HPDE6-E6E7 (cell line): ENCODE data around the gene PXYLP1.

Experiments used
- DNase-seq: peaks from one replicate; pipeline ENCODE4 v3.0.0; 2011; ENCODE audit warnings: missing footprints; ENCODE audit errors: extremely low spot score

PXYLP1 gene

DNA sequence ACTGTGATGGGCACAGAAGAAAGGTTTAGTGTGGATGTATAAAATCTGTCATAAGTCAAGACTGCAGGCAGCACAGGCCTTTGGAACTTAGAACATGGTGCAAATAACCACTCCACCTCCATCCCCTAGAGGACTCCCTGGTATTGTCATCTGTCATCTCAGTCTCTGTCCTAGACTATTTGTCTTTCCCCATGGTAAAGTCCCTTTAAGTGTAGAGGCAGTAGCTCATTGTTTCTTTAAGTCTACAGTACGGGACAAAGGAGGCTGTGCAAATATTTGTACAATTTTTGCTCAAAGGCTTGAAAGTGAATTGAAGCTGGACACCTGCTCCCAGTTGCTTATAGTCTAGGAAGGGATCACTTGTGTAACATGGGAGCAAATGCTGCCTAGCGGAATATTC is 3.2 kb upstream of the PXYLP1 start:
- DNase-seq, result no peak

DNA sequence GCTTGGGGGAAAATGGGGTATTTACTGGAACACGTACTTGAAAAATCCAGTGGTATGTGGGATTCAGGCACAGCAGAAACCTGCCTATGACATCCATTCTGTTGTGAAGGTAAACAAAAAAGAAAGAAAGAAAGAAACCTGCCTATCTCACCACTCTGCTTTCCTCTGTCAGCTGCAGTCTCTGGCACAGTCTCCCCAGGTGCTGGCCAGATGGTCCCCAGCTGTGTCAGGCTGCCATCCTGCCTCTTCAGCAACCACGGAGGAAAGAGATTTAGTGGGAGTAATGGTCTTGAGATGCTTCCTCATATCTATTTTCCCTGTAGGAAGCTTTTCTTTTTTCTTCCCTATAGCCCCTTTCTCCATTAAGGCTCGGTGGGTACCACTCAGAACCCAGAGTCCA is 2.5 kb upstream of the PXYLP1 start:
- DNase-seq, result no peak

DNA sequence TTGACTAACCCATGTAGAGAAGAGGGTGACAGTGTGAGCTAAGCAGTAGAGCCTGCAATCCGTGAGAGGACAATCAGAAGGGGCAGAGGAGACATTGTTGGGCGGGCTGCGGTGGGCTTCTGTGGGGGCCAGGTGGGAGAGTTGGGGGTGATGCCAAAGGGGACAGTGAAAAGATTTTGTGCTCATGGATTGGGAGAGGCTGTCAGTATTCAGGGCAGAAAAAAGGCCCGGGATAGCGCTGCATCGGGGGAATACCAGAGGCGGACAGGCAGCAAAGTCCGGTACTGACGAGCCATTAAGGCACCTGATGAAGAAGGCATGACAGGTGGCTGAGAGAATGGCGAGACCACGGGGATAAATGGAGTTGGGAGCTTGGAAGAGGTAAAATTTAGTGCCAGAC is 1.3 kb upstream of the PXYLP1 start:
- no peak for DNase-seq

DNA sequence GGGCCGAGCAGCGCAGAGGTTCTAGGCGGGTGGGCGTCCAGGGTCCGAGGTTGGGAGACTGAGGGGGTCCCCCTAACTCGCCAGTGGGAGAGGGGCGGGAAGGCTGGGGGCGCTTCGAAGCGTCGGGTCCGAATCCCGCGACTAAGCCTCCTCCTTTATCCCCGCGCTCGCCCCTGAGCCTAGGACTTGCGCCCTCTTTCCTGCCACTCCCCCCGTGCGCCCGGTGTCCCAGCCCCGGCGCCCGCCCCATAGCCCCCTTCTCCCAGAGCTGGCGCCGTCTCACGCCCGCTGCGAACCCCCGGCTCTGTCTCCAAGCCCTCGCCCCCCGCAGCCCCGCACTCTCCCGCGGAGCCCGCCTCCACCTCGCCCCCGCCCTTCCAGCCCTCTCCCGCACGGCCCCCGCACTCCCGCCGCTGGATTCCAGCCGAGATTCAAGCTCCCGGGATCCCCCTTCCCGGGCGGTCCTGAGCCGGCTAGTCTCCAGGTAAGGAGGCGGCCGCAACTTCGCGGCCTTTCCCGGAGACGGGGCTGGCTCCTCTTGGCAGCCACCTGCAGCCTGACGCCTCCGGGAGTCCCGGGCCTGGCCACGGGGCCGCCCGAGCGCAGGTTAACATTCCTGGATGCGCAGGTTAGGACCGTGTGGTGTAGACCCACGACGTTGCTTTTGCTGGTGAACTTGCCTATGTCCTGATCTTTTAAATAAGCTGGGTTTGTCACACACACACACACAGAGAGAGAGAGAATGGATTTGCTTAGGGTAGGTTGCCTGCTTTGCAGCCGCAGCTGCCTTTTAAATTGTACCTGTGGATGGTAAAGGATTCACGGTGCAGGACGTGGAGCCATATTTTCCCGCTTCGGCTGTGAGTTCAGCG is 563 bp downstream of the PXYLP1 start:
- DNase-seq, result peak; percentile 49

DNA sequence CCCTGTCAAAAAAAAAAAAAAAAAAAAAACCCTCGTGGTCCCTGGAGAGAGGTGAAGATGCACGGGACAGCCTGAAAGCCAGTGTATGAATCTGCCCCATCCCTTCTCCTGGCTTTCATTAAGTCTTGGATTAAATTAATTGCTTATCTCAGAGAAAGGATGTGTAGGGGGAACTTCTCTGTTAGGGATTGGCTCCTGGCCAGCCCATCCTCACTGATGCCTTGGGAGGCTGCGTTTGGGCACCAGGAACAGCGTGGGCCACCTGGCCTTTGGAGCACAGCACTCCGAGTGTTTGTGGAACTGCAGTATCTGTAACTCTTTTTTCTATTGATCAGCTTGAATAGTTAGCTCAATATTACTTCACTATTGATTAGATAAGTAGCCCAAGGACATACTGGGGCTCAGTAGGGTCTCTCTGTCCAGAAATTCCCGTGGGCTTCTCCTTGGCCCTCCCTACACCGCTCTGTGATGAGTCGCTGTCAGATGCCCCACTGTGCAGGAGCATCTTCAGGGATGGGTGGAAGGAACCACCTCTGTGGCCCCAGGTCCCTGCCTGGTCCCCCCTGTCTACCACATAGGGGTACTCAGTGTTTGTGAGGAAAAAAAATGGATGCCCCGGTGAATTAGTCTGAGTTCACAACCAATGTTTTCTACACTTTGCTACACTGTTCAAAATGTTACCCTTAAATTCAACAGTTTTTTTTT is 2.0 kb downstream of the PXYLP1 start:
- no peak for DNase-seq

DNA sequence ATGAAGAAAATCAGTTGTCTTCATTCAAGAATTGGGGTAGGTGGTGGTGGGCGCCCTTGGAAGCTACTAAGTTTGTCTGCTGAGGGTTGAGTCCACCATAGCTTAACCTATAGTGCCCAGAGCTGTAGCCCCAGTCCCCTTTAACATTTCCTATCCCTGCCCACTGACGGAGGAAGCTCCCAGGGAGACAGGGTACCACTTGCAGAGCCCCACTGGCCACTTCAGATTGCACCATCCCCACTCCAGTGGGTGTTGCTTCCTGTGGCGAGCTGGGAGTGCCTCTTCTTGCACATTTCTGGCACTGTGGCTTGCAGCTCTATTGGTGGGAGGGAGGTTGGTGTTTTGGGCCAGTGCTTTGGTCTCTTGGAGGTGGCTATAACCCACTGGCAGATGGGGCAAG is 2.7 kb downstream of the PXYLP1 start:
- DNase-seq, result no peak

DNA sequence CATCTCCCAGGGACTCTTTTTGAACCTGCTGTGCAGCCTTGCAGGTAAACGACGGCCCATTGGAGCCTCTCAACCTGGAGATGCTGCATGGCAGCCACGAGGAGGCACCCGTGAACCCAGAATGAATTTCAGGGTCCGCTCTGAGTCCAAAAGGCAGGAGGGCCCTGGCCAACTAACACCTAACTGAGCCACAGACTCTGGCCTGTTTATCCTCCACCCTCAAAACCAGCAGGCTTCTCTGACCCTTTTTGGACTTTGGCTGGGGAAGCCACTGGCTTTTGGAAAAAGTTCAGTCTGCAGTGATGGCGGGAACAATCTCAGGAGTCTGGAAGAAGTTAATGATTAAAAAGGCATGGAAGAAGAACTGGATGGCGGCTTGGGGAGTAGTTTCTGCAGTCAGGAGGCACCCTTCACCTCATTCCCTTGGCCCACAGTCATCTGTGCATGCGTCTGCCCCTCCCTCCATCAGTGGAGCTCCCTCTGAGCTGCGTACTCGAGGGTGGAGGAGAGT is 4.1 kb downstream of the PXYLP1 start:
- no peak for DNase-seq

DNA sequence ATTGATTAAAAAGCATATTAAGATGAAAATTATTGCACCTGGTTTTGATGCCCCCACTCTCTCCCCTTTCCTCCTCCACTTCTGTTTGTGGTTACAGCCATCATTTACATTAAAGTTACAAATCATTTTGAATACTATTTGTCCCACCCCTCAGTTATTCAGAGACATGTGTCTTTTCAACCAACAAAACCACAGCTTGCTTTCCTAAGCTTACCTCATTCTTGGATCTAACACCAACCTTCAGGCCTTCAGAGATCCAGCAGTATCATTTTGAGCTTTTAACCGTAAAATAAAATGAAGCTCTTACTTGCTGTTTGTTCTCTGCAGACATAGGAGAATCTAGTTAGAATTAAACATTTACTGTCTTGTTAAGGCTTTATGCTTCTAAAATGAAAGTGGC is 4.7 kb downstream of the PXYLP1 start:
- no peak for DNase-seq

DNA sequence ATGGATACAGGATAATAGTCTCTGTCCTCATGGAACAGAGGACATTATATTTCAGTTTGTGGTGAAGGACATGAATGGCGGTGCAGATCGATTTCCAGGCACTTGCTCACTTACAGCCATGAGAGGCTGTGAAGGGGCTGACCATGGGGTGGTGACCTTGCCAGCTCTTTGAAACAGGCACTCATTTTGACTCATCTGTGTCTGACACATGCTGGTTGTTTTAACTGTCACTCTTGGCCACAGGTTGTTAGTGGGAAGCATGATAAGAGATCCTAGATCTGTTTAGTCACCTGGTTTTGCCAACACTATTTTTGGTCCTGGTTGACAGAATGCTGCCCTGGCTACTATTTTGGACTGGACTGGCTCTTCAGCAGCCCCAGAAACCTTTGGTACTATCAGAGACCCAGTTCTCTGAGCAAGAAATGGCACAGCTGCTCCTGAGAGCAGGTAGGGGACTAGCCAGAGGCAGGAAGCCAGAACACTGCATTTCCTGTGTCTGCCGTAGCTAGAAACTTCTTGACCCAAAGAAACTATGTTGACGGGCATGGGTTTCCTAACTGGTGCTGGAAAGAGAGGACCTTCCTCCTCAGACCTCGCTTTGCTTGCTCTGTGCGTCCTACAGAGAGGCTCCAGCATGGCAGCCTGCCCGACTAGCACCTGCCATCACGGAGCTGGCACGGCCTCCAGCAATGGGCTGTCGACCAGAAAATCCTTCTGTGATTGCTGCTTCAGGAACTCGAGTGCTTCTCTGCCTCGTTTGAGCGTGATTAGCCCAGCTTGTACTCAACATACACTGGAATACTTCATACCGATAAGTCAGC is 6.3 kb downstream of the PXYLP1 start:
- DNase-seq, result no peak

DNA sequence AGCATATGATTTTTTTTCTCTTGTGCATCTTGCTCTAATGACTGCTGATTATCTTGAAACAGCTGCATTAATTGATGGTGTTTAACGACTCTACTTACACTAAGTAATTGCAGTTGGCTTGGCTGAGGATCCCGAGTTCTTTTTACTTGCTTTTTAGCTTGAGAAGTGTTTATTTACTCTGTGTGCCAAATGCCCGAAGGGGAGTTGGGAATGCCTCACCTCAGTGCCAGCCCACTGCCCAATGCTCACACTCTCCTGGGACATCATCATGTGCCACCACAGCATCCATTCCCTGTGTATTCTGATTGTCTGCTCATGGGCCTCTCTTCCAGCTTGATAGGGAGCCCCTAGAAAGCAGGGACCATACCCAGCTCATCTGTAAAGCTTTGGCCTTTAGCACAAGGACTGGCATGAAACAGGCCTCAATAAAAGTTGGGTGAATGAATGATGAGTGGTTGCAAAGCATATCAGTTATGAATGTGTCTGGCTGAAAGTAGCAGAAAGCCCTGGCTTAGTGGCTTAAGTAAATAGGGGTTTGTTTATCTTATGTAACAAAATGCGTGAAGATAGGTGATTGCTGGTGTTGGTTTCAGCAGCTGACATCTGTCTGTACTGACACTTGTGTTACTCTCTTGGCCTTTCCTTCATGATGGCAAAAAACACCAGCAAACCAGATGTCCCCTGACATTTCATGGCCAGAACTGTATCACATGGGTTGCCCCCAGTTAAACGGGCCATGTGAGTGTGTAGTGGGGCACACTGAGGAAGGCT is 8.1 kb downstream of the PXYLP1 start:
- DNase-seq, result no peak

DNA sequence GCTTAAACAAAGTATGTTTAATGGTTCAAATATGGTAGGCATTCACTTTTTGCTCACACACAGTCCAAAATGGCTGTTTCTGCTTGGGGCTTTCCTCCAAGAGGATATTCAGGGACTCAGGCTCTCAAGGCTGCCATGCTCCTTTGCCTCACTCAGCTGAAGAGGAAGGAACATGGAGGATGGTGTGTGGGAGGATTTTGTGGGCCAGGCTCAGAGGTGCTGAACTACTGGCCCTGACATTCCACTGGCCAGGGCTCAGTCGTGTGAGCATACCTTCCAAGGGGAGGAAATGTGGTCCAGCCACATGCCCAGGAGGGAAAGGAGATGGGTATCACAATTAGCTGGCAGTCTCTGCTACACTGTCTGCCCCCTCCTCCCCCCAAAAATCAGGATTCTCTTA is 8.7 kb downstream of the PXYLP1 start:
- DNase-seq, result no peak

DNA sequence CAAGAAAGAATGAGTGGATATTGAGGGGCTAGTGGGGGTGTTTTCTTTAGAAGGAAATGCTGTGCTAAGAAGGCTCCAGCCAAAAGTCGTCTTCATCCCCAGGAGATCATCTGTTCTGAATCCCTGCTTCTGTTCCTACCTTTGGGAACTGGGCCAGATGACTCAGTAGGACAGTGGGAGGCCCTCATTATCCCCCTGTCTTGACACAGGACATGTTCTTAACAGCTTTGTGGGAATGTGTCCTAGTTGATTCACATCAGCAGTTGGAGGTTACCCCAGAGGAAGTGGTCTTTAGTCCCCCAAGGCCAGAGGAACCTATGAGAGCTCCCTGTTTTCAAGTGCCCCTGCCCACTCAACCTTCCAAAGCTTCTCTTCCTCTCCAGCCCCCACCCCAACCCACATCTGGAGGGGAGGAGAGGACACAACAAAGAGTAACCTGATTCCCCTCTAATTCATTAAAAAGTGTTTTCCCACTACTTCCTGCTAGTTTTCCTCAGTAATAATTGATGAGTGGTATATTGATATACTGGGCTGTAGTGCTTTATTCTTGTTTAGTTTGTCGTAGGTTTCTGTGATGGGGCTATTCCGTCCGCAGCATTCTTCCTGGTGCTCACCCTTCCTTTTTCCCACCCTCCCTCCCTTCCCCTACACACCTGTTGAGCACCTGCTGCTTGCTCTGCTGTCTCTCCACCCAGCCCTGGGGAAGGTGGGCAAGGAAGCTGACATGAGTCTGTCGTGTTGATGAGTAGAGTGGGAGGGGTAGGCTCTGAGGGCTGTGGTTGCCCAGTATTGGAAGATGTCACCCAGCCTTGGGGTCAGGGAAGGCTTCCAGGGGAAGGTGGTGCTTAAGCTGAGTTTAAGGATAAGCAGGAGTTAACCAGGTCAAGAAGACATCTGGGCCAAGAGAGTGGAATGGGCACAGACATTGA is 9.3 kb downstream of the PXYLP1 start:
- no peak for DNase-seq

DNA sequence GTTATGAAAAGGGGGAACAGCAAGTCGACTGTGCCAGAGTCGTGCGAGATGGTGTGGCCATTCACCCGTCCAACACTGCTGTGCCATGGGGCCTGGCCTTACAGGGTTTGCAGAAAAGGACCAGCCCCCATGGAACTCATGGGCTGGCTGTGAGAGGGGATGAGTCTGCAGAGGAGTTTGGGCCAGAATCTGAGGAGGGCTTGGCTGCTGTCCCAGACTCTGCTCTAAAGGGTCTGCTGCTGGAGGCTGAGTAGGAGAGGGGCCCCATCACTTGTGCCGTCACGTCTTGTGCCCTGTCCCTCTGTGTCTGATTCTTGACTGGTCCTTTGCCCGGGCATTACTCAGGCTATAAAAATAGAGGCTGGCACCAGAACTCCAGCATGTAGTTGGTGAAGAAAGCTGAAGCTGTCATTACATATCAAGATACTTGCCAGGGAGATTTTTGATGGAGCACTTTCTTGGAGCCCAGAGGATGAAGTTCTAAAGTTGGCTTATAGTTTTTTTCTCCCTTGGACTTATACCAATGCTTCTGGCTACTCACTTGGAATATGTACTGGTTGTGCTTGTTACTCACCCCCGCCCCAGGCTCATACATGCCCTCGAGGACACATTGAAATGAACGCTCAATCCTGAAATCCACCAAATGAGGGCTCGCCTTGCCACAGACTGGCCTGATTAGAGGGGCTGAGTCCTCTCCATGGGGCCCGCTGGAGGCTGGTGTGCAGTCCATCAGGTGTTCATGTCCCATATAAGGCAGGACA is 10.2 kb downstream of the PXYLP1 start:
- DNase-seq, result no peak

DNA sequence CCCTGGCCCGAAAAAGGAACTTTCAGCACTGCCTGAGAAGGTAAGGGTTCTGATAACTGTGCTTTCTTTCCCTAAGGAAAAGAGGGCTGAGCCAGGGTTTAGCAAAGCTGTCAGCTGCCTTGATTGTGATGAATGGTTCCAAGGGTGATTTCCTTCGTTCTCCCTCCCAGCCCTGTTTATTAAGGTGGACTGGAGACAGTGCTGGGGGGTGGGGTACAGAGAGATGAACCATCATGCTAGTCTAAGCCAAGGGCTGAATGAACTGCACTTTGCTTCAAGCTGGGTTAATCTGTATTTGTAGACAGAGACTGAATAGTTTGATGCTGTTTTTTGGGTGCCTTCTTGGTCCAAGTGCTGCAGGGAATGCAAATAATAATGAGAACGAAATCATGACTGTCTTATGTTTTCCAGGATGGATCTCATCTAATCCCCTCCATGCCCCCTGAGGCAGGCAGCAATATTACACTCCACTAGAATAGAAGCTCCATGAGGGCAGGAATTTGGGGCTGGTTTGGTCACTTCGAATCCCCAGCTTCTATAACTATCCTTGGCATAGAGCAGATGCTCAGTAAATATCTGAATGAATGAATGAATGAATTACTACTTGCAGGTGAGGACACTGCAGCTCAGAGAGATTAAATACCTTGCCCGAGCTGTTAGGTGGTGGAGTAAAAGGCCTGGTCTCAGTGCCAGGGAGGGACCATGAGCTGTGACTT is 10.9 kb downstream of the PXYLP1 start:
- DNase-seq, result no peak

DNA sequence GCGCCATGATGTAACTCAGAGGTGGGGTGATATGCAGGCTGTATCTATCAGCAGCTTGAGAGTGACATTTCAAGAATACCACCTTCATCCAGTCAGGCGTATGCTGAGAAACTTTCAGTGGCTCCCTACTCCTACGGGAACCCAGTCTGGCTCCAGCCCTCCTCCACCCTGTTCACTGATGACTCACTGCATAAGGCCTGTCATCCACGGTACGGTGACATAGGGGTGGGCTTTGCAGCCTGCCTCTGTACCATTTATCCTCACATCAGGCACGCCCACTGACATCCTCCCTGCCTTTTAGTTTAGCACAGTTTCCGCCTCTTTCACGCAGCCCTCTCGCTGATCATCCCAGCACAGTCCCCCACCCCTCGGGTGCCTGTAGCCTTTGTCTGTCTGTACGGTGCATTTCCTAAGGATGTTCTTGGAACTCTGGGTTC is 11.7 kb downstream of the PXYLP1 start:
- no peak for DNase-seq

DNA sequence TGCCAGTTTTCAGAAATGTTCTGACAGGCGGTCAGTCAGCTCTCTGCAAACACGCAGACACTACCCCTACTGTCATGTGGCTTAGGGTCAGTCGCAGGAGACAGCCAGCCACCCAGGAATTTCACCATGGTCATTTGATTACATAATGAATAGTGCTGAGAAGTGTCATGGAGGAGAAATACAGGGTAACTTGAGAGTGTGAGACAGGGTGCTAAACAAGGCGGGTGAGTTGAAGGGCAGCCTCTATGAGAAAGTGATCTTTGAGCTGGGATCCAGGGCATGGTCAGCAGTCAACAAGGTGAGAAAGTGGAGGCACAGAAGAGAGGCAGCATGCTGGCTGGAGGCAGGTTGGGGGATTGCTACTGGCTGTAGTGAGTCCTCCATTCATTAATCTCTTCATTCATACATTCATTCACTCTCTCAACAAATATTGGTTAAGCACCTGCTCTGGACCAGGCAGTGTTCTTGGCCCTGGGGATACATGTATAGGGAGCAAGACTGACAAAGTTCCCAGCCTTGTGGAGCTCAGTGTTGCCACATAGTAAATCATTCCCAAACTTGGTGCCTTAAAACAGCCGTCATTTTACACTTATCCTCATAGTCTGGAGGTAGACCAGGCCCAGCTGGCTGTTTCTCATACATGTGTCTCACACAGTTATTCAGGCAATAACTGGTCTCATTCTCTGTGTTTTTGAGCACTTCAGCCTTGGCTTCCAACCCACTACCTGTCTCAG is 14.8 kb downstream of the PXYLP1 start:
- no peak for DNase-seq

DNA sequence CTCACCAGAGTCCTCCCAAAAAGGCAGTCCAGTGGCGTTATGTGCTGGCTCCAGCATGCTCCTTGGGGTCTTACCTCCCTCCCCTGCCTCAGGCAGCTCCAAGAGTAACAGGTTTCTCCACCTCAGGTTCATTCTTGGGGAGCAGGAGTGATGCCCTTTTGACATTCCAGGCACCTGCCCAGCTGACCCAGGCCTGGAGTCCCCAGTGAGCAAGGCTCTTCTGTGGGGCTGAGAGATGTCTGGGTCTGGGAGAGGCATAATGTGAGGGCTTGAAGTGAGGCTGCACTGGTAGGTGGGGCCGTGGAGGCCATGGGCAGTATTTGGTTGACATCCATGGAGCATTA is 15.3 kb downstream of the PXYLP1 start:
- DNase-seq, result no peak

DNA sequence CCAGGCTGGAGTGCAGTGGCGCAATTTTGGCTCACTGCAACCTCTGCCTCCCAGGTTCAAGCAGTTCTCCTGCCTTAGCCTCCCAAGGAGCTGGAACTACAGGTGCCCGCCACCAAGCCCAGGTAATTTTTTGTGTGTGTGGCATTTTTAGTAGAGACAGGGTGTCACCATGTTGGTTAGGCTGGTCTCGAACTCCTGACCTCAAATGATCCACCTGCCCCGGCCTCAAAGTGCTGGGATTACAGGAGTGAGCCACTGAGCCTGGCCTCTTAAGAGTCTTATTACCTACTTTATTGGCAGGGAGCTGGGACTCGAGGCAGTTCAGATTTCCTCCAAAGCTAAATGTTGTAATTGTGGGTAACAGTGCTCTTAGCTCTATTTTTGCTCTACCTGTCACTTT is 16.4 kb downstream of the PXYLP1 start:
- no peak for DNase-seq
